Measurements from ENCODE around the gene VMP1. TPM values are rescaled to one million over a fixed set of nuclear protein-coding genes. Genes with fewer than 3 reads are reported as not detected.

The VMP1 gene
- total and polyA plus RNA-seq, 4 experiments from 2014 or later: 52.9 to 113 (median 93.5) TPM

GRCh38 chr17:59810894-59811153, 103.4 kb downstream of the VMP1 start:
- Mint-ChIP-seq H3K9me3 (no peaks in the 10 kb centered on the region), H3K4me3 (no peak overlapping the region), H3K4me1 (peaks cover 3 to 6% (median 4%) of the 10 kb centered on the region in 4 donors), H3K27me3 (no peaks in the 10 kb centered on the region), H3K27ac (no peak overlapping the region), H3K36me3 (peaks cover 25 to 34% of the 10 kb centered on the region in 2 donors)
- DNase-seq: no peak
- Histone ChIP-seq H3K36me3 (ENCODE audit: insufficient read depth, low read length) (no peaks in the 10 kb centered on the region), H3K9me3 (ENCODE audit: control insufficient read depth in 1 of 2, low read length in 2 of 2) (no peaks in the 10 kb centered on the region), H3K4me3 (ENCODE audit: low read length in 2 of 2) (no peak overlapping the region), H3K27me3 (ENCODE audit: insufficient read depth, low read length) (no peaks in the 10 kb centered on the region), H3K4me1 (ENCODE audit: insufficient read depth, low read length) (no peaks in the 10 kb centered on the region), H3K27ac (ENCODE audit: low read depth, low read length) (no peak overlapping the region)
- intact Hi-C loops (cut with micrococcal nuclease): no loop called here
- ChIA-PET CTCF (ENCODE audit: partially characterized antibody) (no interaction called here), POLR2A (ENCODE audit: partially characterized antibody) (interaction anchor here (1.2 kb wide), 1 partner anchor 14 kb away, joined by 4 read pairs; no protein-coding TSS in a partner anchor)

- H3K9me3 ChIP-seq (ENCODE audit: control insufficient read depth in 1 of 2, low read length in 2 of 2): no peaks in the 10 kb centered on the region
- ChIA-PET POLR2A (ENCODE audit: partially characterized antibody) (interaction anchor here (1.2 kb wide), 1 partner anchor 13 kb away, joined by 4 read pairs; no protein-coding TSS in a partner anchor), CTCF (ENCODE audit: partially characterized antibody) (no interaction called here)
- Mint-ChIP-seq H3K4me3 (no peak overlapping the region), H3K27ac (no peak overlapping the region), H3K27me3 (no peaks in the 10 kb centered on the region), H3K4me1 (peaks cover 3 to 6% (median 4%) of the 10 kb centered on the region in 4 donors), H3K36me3 (peaks cover 28 to 38% of the 10 kb centered on the region in 2 donors), H3K9me3 (no peaks in the 10 kb centered on the region)
- intact Hi-C loops (cut with micrococcal nuclease): no loop called here
- no peak overlapping the region for H3K27ac ChIP-seq (ENCODE audit: low read depth, low read length)
- DNase-seq: no peak
- H3K27me3 ChIP-seq (ENCODE audit: insufficient read depth, low read length): no peaks in the 10 kb centered on the region
- H3K4me3 ChIP-seq (ENCODE audit: low read length in 2 of 2): no peak overlapping the region
- no peaks in the 10 kb centered on the region for H3K36me3 ChIP-seq (ENCODE audit: insufficient read depth, low read length)
- H3K4me1 ChIP-seq (ENCODE audit: insufficient read depth, low read length): no peaks in the 10 kb centered on the region
These were observed 103.8 kb downstream of the VMP1 start for GRCh38 chr17:59811209-59811608.

GRCh38 chr17:59812139-59812538, 104.7 kb downstream of the VMP1 start:
- H3K4me1 Mint-ChIP-seq: peaks cover 3 to 6% (median 4%) of the 10 kb centered on the region in 4 donors
- CTCF ChIA-PET (ENCODE audit: partially characterized antibody): no interaction called here
- intact Hi-C loops (cut with micrococcal nuclease): no loop called here
- H3K27ac ChIP-seq (ENCODE audit: low read depth, low read length): no peak overlapping the region
- POLR2A ChIA-PET (ENCODE audit: partially characterized antibody): interaction anchor here (1.2 to 1.4 kb wide), 2 partner anchors 12 to 29 kb away, joined by 4 read pairs; no protein-coding TSS in a partner anchor
- H3K4me3 ChIP-seq (ENCODE audit: low read length in 2 of 2): no peak overlapping the region
- no peaks in the 10 kb centered on the region for H3K9me3 Mint-ChIP-seq
- no peaks in the 10 kb centered on the region for H3K36me3 ChIP-seq (ENCODE audit: insufficient read depth, low read length)
- no peak for DNase-seq
- no peaks in the 10 kb centered on the region for H3K4me1 ChIP-seq (ENCODE audit: insufficient read depth, low read length)
- H3K36me3 Mint-ChIP-seq: peaks cover 28 to 38% of the 10 kb centered on the region in 2 donors
- H3K4me3 Mint-ChIP-seq: no peak overlapping the region
- no peaks in the 10 kb centered on the region for H3K27me3 ChIP-seq (ENCODE audit: insufficient read depth, low read length)
- H3K9me3 ChIP-seq (ENCODE audit: control insufficient read depth in 1 of 2, low read length in 2 of 2): no peaks in the 10 kb centered on the region
- H3K27ac Mint-ChIP-seq: peak overlapping the region in 5 of 7 donors; percentile 3 to 91 (median 65)
- no peaks in the 10 kb centered on the region for H3K27me3 Mint-ChIP-seq

- H3K4me1 Mint-ChIP-seq: peaks cover 0 to 6% (median 4%) of the 10 kb centered on the region in 4 donors
- intact Hi-C loops (cut with micrococcal nuclease): no loop called here
- ChIA-PET POLR2A (ENCODE audit: partially characterized antibody) (interaction anchor here (1.4 kb wide), 1 partner anchor 31 kb away, joined by 4 read pairs; no protein-coding TSS in a partner anchor), CTCF (ENCODE audit: partially characterized antibody) (interaction anchor here (0.8 to 1.0 kb wide), 2 partner anchors 10 to 13 kb away, joined by 3 to 4 read pairs; no protein-coding TSS in a partner anchor)
- peaks cover 22 to 31% of the 10 kb centered on the region in 2 donors for H3K36me3 Mint-ChIP-seq
- no peak overlapping the region for H3K4me3 ChIP-seq (ENCODE audit: low read length in 2 of 2)
- no peak overlapping the region for H3K27ac Mint-ChIP-seq
- H3K4me3 Mint-ChIP-seq: no peak overlapping the region
- H3K4me1 ChIP-seq (ENCODE audit: insufficient read depth, low read length): no peaks in the 10 kb centered on the region
- no peak overlapping the region for H3K27ac ChIP-seq (ENCODE audit: low read depth, low read length)
- H3K27me3 Mint-ChIP-seq: no peaks in the 10 kb centered on the region
- H3K9me3 Mint-ChIP-seq: no peaks in the 10 kb centered on the region
- DNase-seq: no peak
- no peaks in the 10 kb centered on the region for H3K27me3 ChIP-seq (ENCODE audit: insufficient read depth, low read length)
- H3K36me3 ChIP-seq (ENCODE audit: insufficient read depth, low read length): no peaks in the 10 kb centered on the region
- no peaks in the 10 kb centered on the region for H3K9me3 ChIP-seq (ENCODE audit: control insufficient read depth in 1 of 2, low read length in 2 of 2)
These were observed 106.8 kb downstream of the VMP1 start for GRCh38 chr17:59814276-59814675.

GRCh38 chr17:59814685-59815084, 107.2 kb downstream of the VMP1 start:
- intact Hi-C loops (cut with micrococcal nuclease): no loop called here
- Histone ChIP-seq H3K4me1 (ENCODE audit: insufficient read depth, low read length) (no peaks in the 10 kb centered on the region), H3K27ac (ENCODE audit: low read depth, low read length) (no peak overlapping the region), H3K36me3 (ENCODE audit: insufficient read depth, low read length) (no peaks in the 10 kb centered on the region), H3K9me3 (ENCODE audit: control insufficient read depth in 1 of 2, low read length in 2 of 2) (no peaks in the 10 kb centered on the region), H3K27me3 (ENCODE audit: insufficient read depth, low read length) (no peaks in the 10 kb centered on the region), H3K4me3 (ENCODE audit: low read length in 2 of 2) (no peak overlapping the region)
- H3K27ac Mint-ChIP-seq: peak overlapping the region in 1 of 7 donors; percentile 31
- ChIA-PET POLR2A (ENCODE audit: partially characterized antibody) (interaction anchor here (1.4 kb wide), 1 partner anchor 31 kb away, joined by 4 read pairs; no protein-coding TSS in a partner anchor), CTCF (ENCODE audit: partially characterized antibody) (interaction anchor here (0.8 to 1.0 kb wide), 2 partner anchors 10 to 13 kb away, joined by 3 to 4 read pairs; no protein-coding TSS in a partner anchor)
- DNase-seq: no peak
- H3K27me3 Mint-ChIP-seq: no peaks in the 10 kb centered on the region
- peaks cover 22 to 33% of the 10 kb centered on the region in 2 donors for H3K36me3 Mint-ChIP-seq
- no peak overlapping the region for H3K4me3 Mint-ChIP-seq
- no peaks in the 10 kb centered on the region for H3K9me3 Mint-ChIP-seq
- H3K4me1 Mint-ChIP-seq: peaks cover 0 to 7% (median 5%) of the 10 kb centered on the region in 4 donors

GRCh38 chr17:59815965-59816364, 108.5 kb downstream of the VMP1 start:
- peaks cover 7 to 12% (median 9%) of the 10 kb centered on the region in 4 donors for H3K4me1 Mint-ChIP-seq
- peaks cover 29 to 42% of the 10 kb centered on the region in 2 donors for H3K36me3 Mint-ChIP-seq
- no peaks in the 10 kb centered on the region for H3K9me3 ChIP-seq (ENCODE audit: control insufficient read depth in 1 of 2, low read length in 2 of 2)
- no peak overlapping the region for H3K27ac ChIP-seq (ENCODE audit: low read depth, low read length)
- POLR2A ChIA-PET (ENCODE audit: partially characterized antibody): interaction anchor here (0.9 kb wide), 1 partner anchor 21 kb away, joined by 3 read pairs; no protein-coding TSS in a partner anchor
- no peaks in the 10 kb centered on the region for H3K27me3 Mint-ChIP-seq
- CTCF ChIA-PET (ENCODE audit: partially characterized antibody): interaction anchor here (0.8 kb wide), 1 partner anchor 32 kb away, joined by 3 read pairs; no protein-coding TSS in a partner anchor
- DNase-seq: no peak
- H3K9me3 Mint-ChIP-seq: no peaks in the 10 kb centered on the region
- no peaks in the 10 kb centered on the region for H3K4me1 ChIP-seq (ENCODE audit: insufficient read depth, low read length)
- no peaks in the 10 kb centered on the region for H3K27me3 ChIP-seq (ENCODE audit: insufficient read depth, low read length)
- peak overlapping the region in 3 of 7 donors; percentile 1 to 84 (median 33) for H3K27ac Mint-ChIP-seq
- no peaks in the 10 kb centered on the region for H3K36me3 ChIP-seq (ENCODE audit: insufficient read depth, low read length)
- intact Hi-C loops (cut with micrococcal nuclease): no loop called here
- no peak overlapping the region for H3K4me3 Mint-ChIP-seq
- no peak overlapping the region for H3K4me3 ChIP-seq (ENCODE audit: low read length in 2 of 2)

- intact Hi-C loops (cut with micrococcal nuclease): no loop called here
- peak overlapping the region; percentile 74 for H3K27ac ChIP-seq (ENCODE audit: low read depth, low read length)
- DNase-seq: peak in 2 of 5 donors; percentile 13 to 65
- no peaks in the 10 kb centered on the region for H3K9me3 ChIP-seq (ENCODE audit: control insufficient read depth in 1 of 2, low read length in 2 of 2)
- no peaks in the 10 kb centered on the region for H3K27me3 ChIP-seq (ENCODE audit: insufficient read depth, low read length)
- ChIA-PET CTCF (ENCODE audit: partially characterized antibody) (interaction anchor here (1.0 to 5.0 kb wide), 3 partner anchors 8 to 73 kb away, joined by 3 to 34 read pairs (median 4); no protein-coding TSS in a partner anchor), POLR2A (ENCODE audit: partially characterized antibody) (interaction anchor here (10.2 to 10.3 kb wide), 2 partner anchors 15 to 40 kb away, joined by 128 to 206 read pairs; no protein-coding TSS in a partner anchor)
- peaks cover 5 to 6% of the 10 kb centered on the region in 2 donors for H3K36me3 Mint-ChIP-seq
- H3K4me3 ChIP-seq (ENCODE audit: low read length in 2 of 2): no peak overlapping the region
- H3K9me3 Mint-ChIP-seq: no peaks in the 10 kb centered on the region
- H3K27ac Mint-ChIP-seq: peak overlapping the region; percentile 85 to 97 (median 95)
- no peaks in the 10 kb centered on the region for H3K27me3 Mint-ChIP-seq
- peaks cover 40 to 62% (median 50%) of the 10 kb centered on the region in 4 donors for H3K4me1 Mint-ChIP-seq
- H3K36me3 ChIP-seq (ENCODE audit: insufficient read depth, low read length): no peaks in the 10 kb centered on the region
- peak overlapping the region; percentile 30 to 76 (median 63) for H3K4me3 Mint-ChIP-seq
- H3K4me1 ChIP-seq (ENCODE audit: insufficient read depth, low read length): peaks cover 56% of the 10 kb centered on the region
These were observed 118.3 kb downstream of the VMP1 start for GRCh38 chr17:59825533-59826322.

Data from CD4-positive, alpha-beta memory T cell (primary cell).